GM18507 (cell line): ENCODE measurements around the gene ATP5PB.

Source experiments
- DNase-seq: peaks from one replicate; pipeline ENCODE4 v3.0.0; 2011; ENCODE audit warnings: low read depth; ENCODE audit not compliant: insufficient read length; ENCODE audit errors: extremely low spot score
- FAIRE-seq: peaks from 2 replicates; lab custom pipeline; 2011; peaks lifted over from hg19 to GRCh38; lab: Jason Lieb, UNC

ATP5PB gene

GRCh38 chr1:111444031-111444430 lies 5.2 kb upstream of the ATP5PB start:
- FAIRE-seq (no peak), DNase-seq (no peak)

GRCh38 chr1:111446546-111446945 lies 2.7 kb upstream of the ATP5PB start:
- FAIRE-seq = no peak

GRCh38 chr1:111446967-111447892 lies 2.0 kb upstream of the ATP5PB start:
- no peak for FAIRE-seq
- DNase-seq = no peak

More at GRCh38 chr1:111446546-111446945, 2.7 kb upstream of the ATP5PB start:
- no peak for DNase-seq

GRCh38 chr1:111448482-111448917 lies 764 bp upstream of the ATP5PB start:
- FAIRE-seq (no peak), DNase-seq (no peak)

GRCh38 chr1:111449703-111450017 lies 396 bp downstream of the ATP5PB start:
- DNase-seq (no peak), FAIRE-seq (no peak)

GRCh38 chr1:111450185-111450584 lies 921 bp downstream of the ATP5PB start:
- FAIRE-seq (no peak), DNase-seq (no peak)

GRCh38 chr1:111452581-111452980 lies 3.3 kb downstream of the ATP5PB start:
- DNase-seq (no peak), FAIRE-seq (no peak)

- no peak for FAIRE-seq
Measured at GRCh38 chr1:111453706-111454105, 4.4 kb downstream of the ATP5PB start.

GRCh38 chr1:111454859-111455641 lies 5.8 kb downstream of the ATP5PB start:
- FAIRE-seq (peak; percentile 78), DNase-seq (no peak)

More at GRCh38 chr1:111453706-111454105, 4.4 kb downstream of the ATP5PB start:
- no peak for DNase-seq

- FAIRE-seq (no peak), DNase-seq (no peak)
Measured at GRCh38 chr1:111455642-111456031, 6.4 kb downstream of the ATP5PB start.

GRCh38 chr1:111461765-111462164 lies 12.5 kb downstream of the ATP5PB start:
- DNase-seq = no peak
- no peak for FAIRE-seq

- FAIRE-seq = no peak
- DNase-seq = no peak
Measured at GRCh38 chr1:111462370-111463028, 13.2 kb downstream of the ATP5PB start.

- DNase-seq (no peak), FAIRE-seq (no peak)
Measured at GRCh38 chr1:111463029-111463683, 13.9 kb downstream of the ATP5PB start.

- FAIRE-seq (no peak), DNase-seq (no peak)
Measured at GRCh38 chr1:111465754-111466153, 16.5 kb downstream of the ATP5PB start.

GRCh38 chr1:111466480-111466879 lies 17.2 kb downstream of the ATP5PB start:
- no peak for DNase-seq
- no peak for FAIRE-seq

- no peak for DNase-seq
- FAIRE-seq = no peak
Measured at GRCh38 chr1:111467865-111468716, 18.8 kb downstream of the ATP5PB start.

- FAIRE-seq = no peak
Measured at GRCh38 chr1:111468717-111469100, 19.4 kb downstream of the ATP5PB start.

GRCh38 chr1:111469539-111469938 lies 20.3 kb downstream of the ATP5PB start:
- DNase-seq = no peak
- no peak for FAIRE-seq

More at GRCh38 chr1:111468717-111469100, 19.4 kb downstream of the ATP5PB start:
- no peak for DNase-seq

- no peak for FAIRE-seq
- DNase-seq = no peak
Measured at GRCh38 chr1:111470596-111470995, 21.3 kb downstream of the ATP5PB start.
